NCI-H226 (cell line): ENCODE results near the gene C3orf20.
"Not testable (repeated sequence)": the region's sequence is repeated elsewhere in the genome, so short reads cannot be mapped to it uniquely, and the experiment has no call there.

Experiments used
- DNase-seq: peaks from one replicate; pipeline ENCODE4 v3.0.0-alpha.2; 2015

C3orf20 gene

DNA sequence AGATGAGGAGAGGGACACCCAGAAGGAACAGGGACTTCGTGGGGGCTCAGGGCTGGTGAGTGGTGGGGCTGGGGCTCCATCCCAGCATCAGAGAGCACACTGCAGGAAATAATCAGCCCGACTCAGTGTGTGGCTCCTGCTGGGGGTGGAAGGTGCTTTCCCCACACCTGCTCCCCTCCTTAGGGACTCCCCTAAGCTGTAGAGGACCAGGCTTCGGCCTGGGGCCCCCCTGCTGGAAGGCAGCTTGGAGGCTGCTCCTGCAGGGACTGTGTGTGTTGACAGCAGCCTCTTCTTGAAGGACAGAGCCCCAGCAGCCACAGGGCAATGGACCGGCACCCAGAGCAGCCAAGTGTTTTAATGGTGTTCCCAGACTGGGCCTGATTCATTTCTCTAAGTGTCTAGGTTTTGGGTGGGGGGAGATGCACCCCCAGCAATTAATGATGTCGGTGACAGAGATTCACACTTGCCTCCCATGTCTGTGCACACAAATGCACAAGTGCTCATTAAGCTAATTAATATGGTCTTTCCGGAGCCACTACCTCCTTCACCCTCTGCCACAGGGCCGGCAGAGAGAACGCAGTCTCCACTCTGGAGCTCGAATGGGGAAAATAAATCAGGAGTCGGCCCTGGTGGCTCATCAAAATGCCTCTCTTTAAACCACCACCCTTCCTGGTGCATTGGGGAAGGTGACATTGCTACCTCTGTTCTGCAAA, 126.9 kb downstream of the C3orf20 start:
- DNase-seq, result no peak

DNA sequence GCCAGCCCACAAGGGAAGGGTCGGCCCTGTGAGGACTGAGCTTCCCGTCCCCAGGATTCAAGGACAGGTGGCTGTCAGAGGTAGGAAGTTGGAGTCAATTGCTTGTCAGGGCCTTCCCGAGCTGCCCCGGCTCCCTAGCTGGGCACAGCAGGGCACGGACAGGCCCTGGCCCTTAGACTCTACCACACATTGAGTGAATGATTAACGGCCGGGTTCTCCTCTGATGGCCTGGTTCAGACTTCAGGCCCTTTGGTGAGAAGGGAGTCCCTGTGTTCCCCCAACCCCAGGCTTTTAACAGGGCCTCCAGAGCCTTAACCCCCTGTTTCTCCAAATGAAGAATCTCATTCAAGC, 127.4 kb downstream of the C3orf20 start:
- DNase-seq, result no peak

DNA sequence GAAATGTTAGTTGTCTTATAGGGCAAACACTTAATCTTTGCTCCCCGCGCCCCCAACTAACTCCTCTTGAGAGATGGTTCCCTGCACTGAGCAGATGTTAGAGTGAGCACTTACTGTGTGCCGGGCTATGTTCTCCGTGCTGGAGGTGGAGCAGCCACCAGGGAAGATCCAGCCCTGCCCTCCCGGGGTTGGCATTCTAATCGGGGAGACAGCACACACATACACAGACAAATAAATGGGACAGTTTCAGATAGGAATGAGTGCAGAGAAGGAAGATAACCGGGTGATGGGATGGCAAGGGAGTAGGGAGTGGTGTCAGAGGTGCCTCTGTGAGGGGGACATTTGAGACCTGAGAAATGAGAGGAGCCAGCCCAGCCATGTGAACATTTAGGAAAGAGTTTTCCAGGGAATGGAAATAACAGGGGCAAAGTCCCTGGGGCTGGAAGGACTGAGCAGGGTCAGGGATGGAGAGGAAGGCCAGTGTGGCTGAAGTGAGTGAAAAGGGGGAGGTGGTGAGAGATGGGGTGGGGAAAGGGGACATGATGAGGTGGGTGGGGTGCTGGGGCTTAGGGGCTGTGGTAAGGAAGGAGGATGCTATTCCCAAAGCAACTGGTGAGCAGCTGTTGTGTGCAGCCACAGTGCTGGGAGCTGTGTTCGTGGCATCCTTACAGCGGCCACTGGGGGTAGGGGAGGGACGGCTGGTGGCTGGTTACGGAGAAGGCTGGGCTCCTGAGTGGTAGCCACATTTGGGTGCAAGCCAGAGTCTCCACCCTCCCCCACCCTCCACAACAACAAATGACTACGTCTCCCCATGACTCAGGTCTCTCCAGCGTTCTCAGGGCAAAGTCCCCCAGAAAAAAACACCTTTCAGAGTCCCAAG, 128.4 kb downstream of the C3orf20 start:
- no peak for DNase-seq

DNA sequence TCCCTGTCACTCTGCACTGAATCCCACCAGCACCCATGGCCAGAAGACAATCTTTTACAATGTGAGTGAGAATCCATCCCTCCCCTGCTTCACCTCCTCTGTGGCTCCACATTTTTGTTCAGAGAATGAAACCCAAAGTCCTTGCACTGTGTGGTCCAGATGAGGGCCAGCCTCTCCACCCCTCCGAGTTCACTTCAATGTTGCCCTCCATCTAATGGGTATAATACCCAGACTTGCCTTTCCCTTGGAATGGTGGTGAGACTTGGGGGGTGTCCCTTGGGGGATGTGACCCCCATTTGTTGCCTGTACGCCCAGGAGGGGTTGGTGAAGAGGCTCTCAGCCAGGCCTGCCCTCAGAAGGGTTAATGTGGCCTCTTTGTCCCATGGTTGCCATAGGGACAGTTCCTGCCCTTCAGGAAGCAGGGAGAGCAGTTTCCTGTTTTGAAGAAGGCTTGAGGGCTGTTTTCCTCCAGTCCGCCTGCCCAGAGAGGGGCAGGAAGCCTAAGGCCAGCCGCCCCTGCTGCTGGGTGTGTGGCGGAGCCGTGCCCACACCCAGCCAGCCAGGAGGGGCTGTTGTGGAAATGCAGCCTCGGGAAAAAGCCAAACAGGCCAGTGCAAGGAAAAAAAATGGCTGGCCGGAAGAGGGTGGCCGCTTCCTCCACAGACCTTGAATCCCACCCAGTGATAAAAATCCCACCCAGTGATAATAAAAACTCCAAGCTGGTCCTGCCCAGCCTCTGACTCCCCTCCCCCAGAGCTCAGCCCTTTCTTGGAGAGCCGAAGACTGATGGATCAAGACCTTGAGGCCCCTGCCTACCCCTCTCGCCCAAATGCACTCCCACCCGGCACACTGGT, 129.3 kb downstream of the C3orf20 start:
- no peak for DNase-seq

DNA sequence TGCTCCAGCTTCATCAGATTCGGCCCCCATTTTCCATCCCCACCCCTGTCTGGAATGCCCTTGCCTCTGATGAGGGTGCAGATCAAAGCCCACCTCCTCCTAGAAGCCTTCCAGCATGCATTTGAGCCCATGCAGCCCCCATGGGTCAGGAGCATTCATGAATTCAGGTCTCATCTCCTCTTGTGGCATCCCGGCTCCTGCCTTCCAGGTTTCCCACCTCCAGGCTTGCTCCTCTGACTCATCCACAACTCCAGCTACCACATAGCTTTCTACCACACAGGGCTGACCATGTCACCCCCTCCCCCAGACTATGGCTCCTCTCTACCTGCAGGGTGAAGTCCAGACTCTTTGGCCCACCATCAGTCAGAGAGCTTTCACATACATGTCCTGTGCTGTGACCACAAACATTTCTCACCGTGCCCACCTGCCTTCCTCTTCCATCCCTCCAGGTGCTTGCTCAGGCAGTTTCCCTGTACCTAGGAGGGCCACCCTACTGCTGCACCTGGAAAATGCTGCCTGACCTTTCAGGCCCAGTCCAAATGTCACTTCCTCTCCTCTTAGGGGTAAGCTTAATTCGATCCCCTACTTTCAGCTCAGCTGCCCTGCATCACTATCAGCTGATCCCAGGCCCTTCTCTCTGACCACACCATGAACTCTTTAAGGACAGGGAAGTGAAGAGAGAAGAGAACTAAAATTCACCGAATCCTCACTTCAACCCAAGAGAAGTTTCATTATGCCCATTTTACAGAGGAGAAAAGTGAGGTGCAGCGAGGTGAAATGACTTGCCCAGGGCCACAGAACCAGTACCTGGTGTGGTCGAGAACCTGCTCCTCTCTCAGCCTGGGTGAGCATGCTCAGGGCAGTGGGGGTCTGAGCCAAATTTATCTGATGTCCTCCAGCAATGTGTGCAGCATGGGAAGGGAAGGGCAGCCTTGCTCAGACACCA, 130.2 kb downstream of the C3orf20 start:
- DNase-seq, result no peak

DNA sequence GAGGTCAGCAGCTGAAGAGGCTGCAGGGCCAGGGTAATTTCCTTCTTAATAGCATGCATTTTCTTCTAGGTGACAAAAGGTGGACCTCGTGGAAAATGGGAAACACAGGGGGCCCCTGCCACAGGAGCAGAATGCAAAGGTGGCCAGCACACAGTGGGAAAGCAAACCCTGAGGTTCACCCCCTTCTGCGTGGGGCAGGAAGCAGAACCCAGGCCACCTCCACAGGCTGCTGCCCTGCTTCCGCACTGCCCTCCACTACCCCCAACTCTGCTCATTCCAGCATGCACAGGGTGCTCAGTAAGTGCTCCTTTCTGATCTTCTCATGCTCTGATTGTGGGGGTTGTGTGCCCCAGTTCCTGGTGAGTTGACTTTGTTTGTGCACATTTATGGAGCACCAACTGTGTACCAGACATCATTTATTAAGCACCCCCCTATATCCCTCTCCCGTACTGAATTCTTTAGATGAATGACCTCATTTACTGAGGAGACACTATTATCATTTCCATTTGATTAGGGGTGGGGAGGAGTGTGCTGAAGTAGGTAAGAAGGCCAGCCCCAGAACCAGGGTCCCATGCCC, 131.1 kb downstream of the C3orf20 start:
- no peak for DNase-seq

DNA sequence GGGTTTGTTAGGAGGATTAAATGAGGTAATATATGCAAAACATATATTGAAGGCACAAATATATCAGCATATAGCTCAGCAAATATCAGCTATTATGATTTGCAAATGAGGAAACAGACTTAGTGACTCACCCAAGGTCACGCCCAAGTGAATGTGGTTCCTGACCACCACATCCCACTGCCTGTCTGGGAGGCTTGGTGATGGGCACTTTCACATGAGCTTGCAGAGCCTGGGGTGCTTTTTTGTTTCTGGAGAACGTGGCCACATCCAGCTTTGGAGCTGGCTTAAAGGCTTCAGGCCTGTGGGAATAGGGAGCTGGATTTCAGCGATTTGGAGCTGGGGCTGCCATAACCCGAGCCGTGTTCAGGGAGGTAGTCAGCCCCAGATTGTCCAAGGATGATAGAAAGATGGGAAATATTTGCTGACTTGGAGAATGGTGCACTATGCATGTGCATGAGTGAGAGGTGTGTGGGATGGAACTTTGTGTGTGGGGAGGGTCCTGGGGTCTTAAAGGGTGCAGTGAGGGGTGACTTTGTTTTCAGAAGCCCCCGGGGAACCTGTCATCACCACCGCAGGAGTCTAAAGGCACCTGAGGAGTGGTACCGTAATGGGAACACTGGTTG, 131.8 kb downstream of the C3orf20 start:
- no peak for DNase-seq

DNA sequence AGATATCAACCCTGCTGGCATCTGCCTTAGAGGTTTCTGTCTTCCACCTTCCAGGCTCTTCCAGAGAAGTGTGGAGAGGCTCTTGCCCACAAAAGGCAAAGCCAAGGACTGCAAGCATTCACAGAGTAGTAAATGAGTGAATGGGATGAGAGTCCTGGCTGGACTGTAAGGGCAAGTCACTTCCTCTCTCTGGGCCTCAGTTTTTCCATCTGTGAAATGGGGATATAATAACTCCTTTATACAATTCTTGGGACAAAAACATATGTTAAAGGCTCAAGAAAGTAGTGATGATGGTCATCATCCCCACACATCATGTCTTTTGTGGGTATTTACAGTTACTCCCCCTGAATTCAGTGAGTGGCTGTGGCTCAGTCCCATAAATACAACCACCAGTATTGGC, 133.1 kb downstream of the C3orf20 start:
- no peak for DNase-seq

DNA sequence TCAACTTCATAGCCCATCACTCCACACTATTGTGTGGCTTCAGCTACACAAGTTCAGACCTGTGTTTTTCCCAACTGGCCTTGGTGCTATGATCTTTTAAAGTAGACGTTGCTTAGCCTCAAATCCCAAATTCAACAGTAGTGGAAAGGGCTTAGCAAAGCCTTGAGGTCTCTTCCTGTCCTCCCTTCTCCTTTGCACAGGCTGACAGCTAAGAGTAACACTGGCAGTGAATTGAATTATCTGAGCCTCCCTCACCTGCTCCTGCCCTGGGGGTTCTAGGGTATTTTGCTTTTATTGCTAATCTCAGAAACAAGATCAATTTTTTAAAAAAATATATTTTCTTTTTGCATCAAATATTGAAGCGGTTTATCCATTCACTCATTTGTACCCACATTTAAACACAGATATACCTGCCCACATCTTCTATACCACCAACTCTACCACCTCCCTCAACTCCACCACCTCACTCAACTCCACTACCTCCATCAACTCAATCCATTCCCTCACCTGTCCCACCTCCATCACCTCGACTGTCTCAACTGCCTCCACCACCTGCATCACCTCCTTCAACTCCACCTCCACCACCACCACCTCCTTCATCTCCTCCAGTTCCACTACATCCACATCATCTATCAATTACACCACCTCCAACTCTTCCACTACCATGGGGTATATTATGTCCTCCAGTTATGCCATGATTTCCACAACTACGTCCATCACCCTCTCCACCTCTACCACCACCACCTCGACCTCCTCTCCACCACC, 133.7 kb downstream of the C3orf20 start:
- no peak for DNase-seq

DNA sequence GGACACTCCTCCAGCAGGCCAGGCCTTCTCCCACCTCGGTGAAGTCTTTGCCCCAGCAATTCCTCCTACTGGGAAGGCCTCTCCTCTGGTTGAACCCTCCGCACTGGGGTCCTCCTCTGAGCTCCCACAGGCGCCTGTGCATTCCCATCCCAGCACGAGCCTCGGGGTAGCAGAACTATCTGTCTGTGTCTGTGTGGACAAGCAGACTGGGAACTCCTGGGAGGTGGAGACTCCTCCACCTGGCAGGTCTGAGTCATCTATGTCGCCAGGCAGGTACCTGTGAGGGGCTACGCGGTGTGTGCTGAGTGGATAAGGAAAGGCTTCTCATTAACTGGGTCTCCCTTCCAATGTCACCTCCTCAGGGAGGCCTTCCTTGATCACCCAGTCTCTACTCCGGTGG, 134.7 kb downstream of the C3orf20 start:
- DNase-seq, result not testable (repeated sequence)

DNA sequence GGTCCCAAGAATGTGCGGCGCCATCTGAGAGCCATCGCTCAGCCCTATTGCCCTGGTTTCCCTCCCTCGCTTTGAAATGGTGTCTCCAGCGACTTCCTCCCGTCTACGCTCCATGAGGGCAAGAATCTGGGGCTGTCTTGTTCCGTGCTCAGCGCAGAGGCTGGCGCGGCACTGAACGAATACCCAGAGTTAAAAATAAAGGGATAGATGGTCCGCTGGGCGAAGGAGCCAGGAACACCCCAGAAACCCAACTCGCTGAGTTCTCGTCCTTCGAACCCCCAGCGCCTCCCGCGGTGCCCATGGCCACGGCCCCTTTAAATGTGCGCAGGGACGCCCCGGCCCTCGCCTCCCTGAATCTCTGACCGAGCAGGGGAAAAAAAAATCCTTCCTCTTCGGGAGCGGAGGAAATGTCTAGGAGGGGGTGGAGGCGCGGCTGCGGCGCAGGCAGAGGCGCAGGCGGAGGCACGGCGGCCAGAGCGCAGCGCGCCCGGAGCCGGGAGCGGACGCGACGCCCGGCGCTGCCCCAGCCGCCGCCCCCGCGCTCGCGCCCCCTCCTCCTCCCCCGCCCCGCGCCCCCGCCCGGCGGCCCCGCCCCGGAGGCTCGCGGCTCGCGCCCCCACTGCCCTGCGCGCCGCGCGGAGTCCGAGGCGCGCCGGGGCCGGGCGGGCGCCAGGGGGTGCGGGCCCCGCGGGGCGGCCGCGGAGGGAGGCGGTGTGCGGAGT, 135.3 kb downstream of the C3orf20 start:
- no peak for DNase-seq

DNA sequence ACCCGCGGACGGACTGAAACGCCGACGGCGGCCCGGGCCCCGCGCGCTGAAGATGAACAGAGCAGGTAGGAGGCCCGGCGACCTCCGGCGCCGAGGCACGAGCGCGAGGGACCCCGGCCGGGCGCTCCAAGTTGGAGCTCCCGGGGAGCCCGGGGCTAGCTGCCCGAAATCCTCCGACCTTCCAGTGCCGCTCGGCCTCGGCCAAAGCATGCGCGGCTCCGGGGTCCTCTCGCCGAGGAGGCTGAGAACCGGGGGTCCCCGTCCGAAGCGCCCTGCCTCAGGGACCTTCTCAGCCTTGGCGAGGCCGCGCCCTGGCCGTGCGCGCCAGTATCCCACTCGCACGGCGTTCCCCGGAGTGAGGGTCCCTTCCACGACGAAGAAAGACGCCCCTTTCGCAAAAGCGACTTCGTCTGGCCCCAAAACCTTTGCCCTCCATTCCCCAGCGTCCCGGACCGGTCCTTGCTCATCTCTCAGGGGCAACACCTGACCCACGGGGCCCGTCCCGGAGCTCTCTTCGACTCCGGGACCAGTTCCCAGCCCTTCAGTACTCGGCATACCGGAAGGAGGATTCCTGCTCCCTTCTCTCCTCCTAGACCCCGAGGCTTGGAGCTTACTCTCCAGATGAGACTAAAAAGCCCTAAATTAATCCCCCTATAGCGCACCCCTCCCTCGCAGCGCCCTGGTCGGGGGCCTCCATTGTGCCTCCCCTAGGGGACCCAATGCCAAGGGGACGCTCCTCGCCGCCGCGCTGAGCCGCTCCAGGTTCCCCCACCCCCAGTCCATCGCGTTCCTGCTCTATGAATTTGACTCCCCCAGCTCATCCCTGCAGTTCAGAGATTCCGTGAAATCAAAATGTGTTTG, 136.1 kb downstream of the C3orf20 start:
- no peak for DNase-seq

DNA sequence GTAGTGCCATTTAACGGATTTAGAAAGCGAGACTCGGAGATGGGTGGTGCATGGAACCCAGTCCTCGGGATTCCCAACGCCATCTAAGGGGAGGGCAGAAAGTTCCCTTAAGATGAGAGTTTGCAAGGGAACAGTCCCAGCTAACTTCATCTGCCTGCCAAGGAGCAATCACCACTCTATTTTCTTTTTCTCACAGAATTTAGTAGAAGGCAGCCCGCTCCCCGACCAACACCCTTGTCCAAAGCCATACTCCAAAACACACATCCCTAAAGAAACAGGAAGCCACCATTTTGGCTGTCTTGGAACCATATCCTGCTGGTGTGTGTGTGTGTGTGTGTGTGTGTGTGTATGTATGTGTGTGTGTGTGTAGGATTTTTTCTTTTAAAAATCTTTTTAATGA, 136.7 kb downstream of the C3orf20 start:
- DNase-seq, result no peak

DNA sequence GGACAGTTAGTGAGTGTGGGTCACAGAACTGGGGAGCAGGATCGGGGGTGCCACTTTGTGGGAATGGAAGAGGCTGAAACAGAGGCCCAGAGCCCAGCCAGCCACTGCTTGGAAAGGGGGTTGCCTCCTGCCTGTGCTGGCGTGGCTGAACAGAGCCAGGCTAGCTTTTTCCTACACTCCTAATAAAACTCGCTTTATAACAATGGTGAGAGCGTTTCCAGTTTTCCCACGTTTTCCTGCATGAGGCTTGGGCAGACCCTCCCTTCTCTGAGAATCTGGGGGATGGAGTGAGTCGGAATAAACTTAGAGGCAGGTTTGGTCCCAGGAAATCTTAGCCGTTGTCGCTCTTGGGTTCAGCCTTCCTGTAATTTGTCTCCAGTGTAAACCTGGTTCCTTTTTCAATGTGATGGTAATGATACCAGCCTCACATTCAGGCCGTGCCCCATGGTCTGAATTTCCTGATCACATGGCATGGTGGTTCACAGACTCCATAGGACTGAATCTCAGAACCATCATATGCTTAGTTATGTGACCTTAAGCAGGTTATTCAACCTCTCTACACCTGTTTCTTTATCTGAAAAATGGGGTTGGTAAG, 137.4 kb downstream of the C3orf20 start:
- no peak for DNase-seq

DNA sequence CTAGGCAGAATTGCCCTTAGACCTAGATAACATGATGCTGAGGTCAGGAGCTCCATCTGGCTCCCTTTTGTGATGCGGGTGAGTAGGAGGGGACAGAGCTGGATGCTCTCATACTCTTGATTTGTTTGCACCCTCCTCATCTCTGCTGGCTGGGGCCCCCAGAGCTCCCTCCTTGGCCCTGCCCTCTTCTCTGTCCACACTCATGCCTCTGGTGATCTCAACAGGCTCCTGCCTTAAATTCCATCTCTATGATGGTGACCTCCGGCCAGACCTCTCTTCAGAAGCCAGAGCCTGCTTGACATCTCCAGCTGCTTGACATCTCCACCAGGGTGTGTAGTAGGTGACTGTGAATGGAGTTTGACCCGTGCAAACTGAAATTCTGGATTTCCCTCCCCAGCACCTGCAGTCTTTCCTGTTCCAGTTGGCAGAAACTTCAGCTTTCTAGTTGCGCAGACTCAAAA, 139.5 kb downstream of the C3orf20 start:
- DNase-seq, result no peak

DNA sequence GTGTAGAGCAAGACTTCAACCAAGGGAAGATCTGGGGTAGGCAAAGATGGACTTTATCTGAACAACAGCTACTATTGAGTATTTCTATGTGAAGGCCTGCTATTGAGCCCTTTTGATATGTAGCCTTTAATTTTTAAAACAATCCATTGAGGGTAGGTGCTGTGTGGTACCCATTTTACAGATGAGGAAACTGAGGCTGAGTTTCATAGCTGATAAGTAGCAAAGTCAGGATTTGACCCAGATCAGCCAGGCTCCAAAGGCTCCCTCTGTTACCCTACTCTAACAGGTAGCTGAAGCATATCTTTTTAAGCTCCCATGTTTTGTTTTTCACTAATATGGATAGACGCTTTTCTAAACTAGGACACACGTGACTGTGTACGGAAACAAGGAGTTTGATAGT, 141.4 kb downstream of the C3orf20 start:
- no peak for DNase-seq

DNA sequence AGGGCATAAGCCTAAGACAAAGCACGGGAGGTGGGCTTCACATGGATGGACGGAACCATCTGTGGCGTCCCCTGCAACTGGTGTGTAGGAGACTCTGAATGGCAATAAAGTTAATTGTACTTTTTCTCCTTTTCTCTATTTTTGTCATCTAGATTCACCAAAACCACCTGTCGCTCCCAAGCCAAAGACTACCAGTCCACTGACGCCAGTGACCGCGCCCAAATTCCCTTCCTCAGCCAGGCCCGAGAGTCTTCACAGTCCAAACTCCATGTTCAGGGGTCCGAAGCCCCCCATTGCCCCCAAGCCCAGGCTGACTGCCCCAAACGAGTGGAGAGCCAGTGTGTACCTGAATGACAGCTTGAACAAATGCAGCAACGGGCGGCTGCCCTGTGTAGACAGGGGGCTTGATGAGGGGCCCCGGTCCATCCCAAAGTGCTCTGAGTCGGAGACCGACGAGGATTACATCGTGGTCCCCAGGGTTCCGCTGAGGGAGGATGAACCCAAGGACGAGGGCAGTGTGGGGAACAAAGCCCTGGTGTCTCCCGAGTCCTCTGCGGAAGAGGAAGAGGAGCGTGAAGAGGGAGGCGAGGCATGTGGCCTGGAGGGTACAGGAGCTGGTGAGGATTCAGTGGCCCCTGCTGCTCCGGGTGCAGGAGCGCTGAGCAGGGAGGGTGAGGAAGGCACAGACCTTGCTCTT, 144.0 kb downstream of the C3orf20 start, which contains the start of gene FGD5:
TSS of gene FGD5 (plus strand) at position 159 of the 697 bp plus-strand sequence. CDS start at position 269, 110 bp downstream.
- no peak for DNase-seq

DNA sequence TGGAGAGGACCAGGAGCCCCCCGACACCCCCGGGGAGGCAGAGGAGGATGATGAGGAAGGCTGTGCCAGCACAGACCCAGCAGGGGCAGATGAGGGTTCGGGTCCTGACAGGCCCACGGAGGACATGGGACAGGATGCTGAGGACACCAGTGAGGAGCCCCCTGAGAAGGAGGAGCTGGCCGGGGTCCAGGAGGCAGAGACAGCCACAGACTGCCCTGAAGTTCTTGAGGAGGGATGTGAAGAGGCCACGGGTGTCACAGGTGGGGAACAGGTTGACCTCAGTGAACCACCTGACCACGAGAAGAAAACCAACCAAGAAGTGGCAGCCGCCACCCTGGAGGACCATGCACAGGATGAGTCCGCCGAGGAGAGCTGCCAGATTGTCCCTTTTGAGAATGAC, 144.7 kb downstream of the C3orf20 start:
- no peak for DNase-seq
